K562 (cell line): ENCODE data around the gene SLC25A36. TPM values are rescaled to one million over a fixed set of nuclear protein-coding genes. Genes with fewer than 3 reads are reported as not detected.

Experiments used
- ATAC-seq: fragments of 200-7000 bp; cut with Tn5 transposase; 3 replicates; pipeline ENCODE4 v1.9.1; 2020; ENCODE audit warnings: moderate library complexity
- BruUV-seq: library from RNA; stranded (reverse); fragments of 400-500 nt; replicated peaks from 2 replicates; lab custom pipeline; 2021; lab: Mats Ljungman, UMichigan
- CTCF ChIA-PET: fragments of 300-600 bp; formaldehyde crosslinking; extraction: SDS; loops from one replicate; lab custom pipeline; 2021; ENCODE audit warnings: low intra/inter-chr PET ratio; lab: Yijun Ruan, JAX
- POLR2A ChIA-PET: fragments of 300-600, 350-650 bp; sonication (Branson Sonifier 250); formaldehyde crosslinking; extraction: SDS; loops from one replicate; lab custom pipeline; 2021; ENCODE audit warnings: antibody characterized with exemption, inconsistent platforms; lab: Yijun Ruan, JAX
- DNase-seq, 4 experiments: peaks; one replicate each; pipeline versions ENCODE4 v3.0.0 to v3.0.0-alpha.2; 2011 to 2018; ENCODE audit warnings: low spot score in 3 of 4, mixed read lengths in 3 of 4; ENCODE audit errors: extremely low read depth in 1 of 4
- FAIRE-seq: peaks from 2 replicates; lab custom pipeline; 2011; peaks lifted over from hg19 to GRCh38; lab: Jason Lieb, UNC
- H2AFZ ChIP-seq: 2 replicates; pipeline ENCODE4 v1.6.0; 2011; ENCODE audit warnings: low read depth, low read length, control low read depth, inconsistent platforms
- H3K27ac ChIP-seq: fragments of 200-600 bp; 3 replicates; pipeline ENCODE4 v1.8.0; 2011; ENCODE audit warnings: low read depth, mild to moderate bottlenecking, control low read depth, inconsistent platforms, low read length, moderate library complexity, mixed read lengths; ENCODE audit errors: extremely low read depth
- H3K27me3 ChIP-seq, 2 experiments: fragments of 300-600 bp in 1 of 2; 2 replicates in 1 of 2; 3 replicates in 1 of 2; pipeline versions ENCODE4 v1.6.0 to v1.8.0; 2011; ENCODE audit warnings: inconsistent platforms in 2 of 2, low read length in 2 of 2, mild to moderate bottlenecking in 1 of 2, mixed read lengths in 1 of 2, moderate library complexity in 1 of 2; ENCODE audit not compliant: control insufficient read depth in 2 of 2, insufficient read depth in 2 of 2
- H3K36me3 ChIP-seq: fragments of 300-600 bp; 3 replicates; pipeline ENCODE4 v1.8.0; 2011; ENCODE audit warnings: mild to moderate bottlenecking, low read length, inconsistent platforms; ENCODE audit not compliant: control insufficient read depth, insufficient read depth
- H3K4me1 ChIP-seq, 2 experiments: fragments of 200-600 bp in 1 of 2; replicated peaks in 1 of 2; 2 replicates in 1 of 2; 3 replicates in 1 of 2; pipeline versions ENCODE4 v1.5.1 to v1.8.0; 2011; ENCODE audit warnings: inconsistent platforms in 2 of 2, low read length in 2 of 2, mild to moderate bottlenecking in 1 of 2, mixed read lengths in 1 of 2, moderate library complexity in 1 of 2; ENCODE audit not compliant: control insufficient read depth in 2 of 2, insufficient read depth in 2 of 2
- H3K4me2 ChIP-seq: 2 replicates; pipeline ENCODE4 v1.6.1; 2011; ENCODE audit warnings: low read length, control low read depth, inconsistent platforms, mixed read lengths; ENCODE audit not compliant: insufficient read depth
- H3K4me3 ChIP-seq: fragments of 200-600 bp; sonication (generic), shearing (Covaris generic); 2 replicates; pipeline ENCODE4 v1.5.1; 2016; ENCODE audit warnings: control low read depth, inconsistent platforms
- H3K79me2 ChIP-seq: fragments of 200-600 bp; 3 replicates; pipeline ENCODE4 v1.8.0; 2011; ENCODE audit warnings: low read length, inconsistent platforms; ENCODE audit not compliant: control insufficient read depth, insufficient read depth
- H3K9ac ChIP-seq, 2 experiments: 2 replicates each; pipeline versions ENCODE4 v1.6.0 to v1.6.1; 2011; ENCODE audit warnings: low read depth in 2 of 2, low read length in 2 of 2, control low read depth in 1 of 2, inconsistent platforms in 1 of 2, mild to moderate bottlenecking in 1 of 2, mixed read lengths in 1 of 2; ENCODE audit not compliant: insufficient read depth in 1 of 2
- H3K9me1 ChIP-seq: one replicate; pipeline ENCODE4 v1.6.0; 2011; ENCODE audit warnings: inconsistent platforms, mild to moderate bottlenecking, low read length, moderate library complexity; ENCODE audit not compliant: control insufficient read depth, insufficient read depth
- H3K9me3 ChIP-seq: replicated peaks from 2 replicates; pipeline ENCODE4 v1.5.1; 2011; ENCODE audit warnings: low read depth, low read length, inconsistent platforms; ENCODE audit not compliant: control insufficient read depth, insufficient read depth
- H4K20me1 ChIP-seq: replicated peaks from 2 replicates; pipeline ENCODE4 v1.6.1; 2011; ENCODE audit warnings: low read length, inconsistent platforms, mixed read lengths; ENCODE audit not compliant: control insufficient read depth, insufficient read depth
- BCOR ChIP-seq: fragments of 450-650 bp; IDR thresholded peaks from 2 replicates; pipeline ENCODE4 v1.6.1; 2016
- CBX3 ChIP-seq, 2 experiments: IDR thresholded peaks; 1 replicate in 1 of 2; 2 replicates in 1 of 2; pipeline ENCODE4 v1.6.1; 2012; ENCODE audit warnings: inconsistent platforms in 2 of 2, low read length in 2 of 2, borderline replicate concordance in 1 of 2, control low read depth in 1 of 2
- ELF4 ChIP-seq: fragments of 450-650 bp; formaldehyde crosslinking; IDR thresholded peaks from 2 replicates; pipeline ENCODE4 v1.4.0; 2022; ENCODE audit warnings: missing genetic modification characterization
- FOS ChIP-seq: IDR thresholded peaks from 3 replicates; pipeline ENCODE4 v1.6.1; 2011; ENCODE audit not compliant: insufficient read length; ENCODE audit errors: extremely low read depth
- FUS ChIP-seq: fragments of 200-400 bp; formaldehyde crosslinking; optimal IDR thresholded peaks from 2 replicates; pipeline ENCODE3; 2017; ENCODE audit warnings: low read depth, low read length
- ILK ChIP-seq: fragments of 450-650 bp; IDR thresholded peaks from 2 replicates; pipeline ENCODE4 v1.6.1; 2016; ENCODE audit warnings: missing genetic modification characterization, low read depth, mild to moderate bottlenecking, missing compliant biosample characterization, moderate library complexity, borderline replicate concordance
- NELFE ChIP-seq: IDR thresholded peaks from 2 replicates; pipeline ENCODE4 v1.6.1; 2011; ENCODE audit warnings: mild to moderate bottlenecking; ENCODE audit not compliant: insufficient read depth, insufficient read length
- PRMT5 ChIP-seq: sonication (generic); formaldehyde crosslinking; IDR thresholded peaks from 2 replicates; pipeline ENCODE4 v1.5.0; 2020; ENCODE audit warnings: missing genetic modification reagents
- SAFB2 ChIP-seq: fragments of 200-400 bp; formaldehyde crosslinking; IDR thresholded peaks from 2 replicates; pipeline ENCODE4 v1.6.1; 2018; ENCODE audit warnings: borderline replicate concordance, low read length, low read depth, moderate library complexity; ENCODE audit not compliant: severe bottlenecking
- STAG1 ChIP-seq: sonication (generic); formaldehyde crosslinking; IDR thresholded peaks from 2 replicates; pipeline ENCODE4 v1.5.0; 2020; ENCODE audit warnings: missing genetic modification reagents, borderline replicate concordance
- TGIF2 ChIP-seq: sonication (generic); formaldehyde crosslinking; IDR thresholded peaks from 2 replicates; pipeline ENCODE4 v1.8.1; 2022; ENCODE audit warnings: mild to moderate bottlenecking, missing genetic modification reagents, moderate library complexity
- USF2 ChIP-seq: sonication (generic); formaldehyde crosslinking; IDR thresholded peaks from 2 replicates; pipeline ENCODE4 v1.5.0; 2020; ENCODE audit warnings: missing genetic modification reagents
- ZNF165 ChIP-seq: fragments of 250-450 bp; sonication (Bioruptor Pico); IDR thresholded peaks from 2 replicates; pipeline ENCODE4 v1.4.0; 2020; ENCODE audit warnings: borderline replicate concordance
- ZNF609 ChIP-seq: sonication (generic); formaldehyde crosslinking; IDR thresholded peaks from 2 replicates; pipeline ENCODE4 v1.8.1; 2023; ENCODE audit warnings: missing genetic modification reagents, mild to moderate bottlenecking, borderline replicate concordance
- WGBS: fragments of 100-300 bp; shearing (Covaris generic); methylation state at CpG from one replicate; pipeline ENCODE4 v1.1.6; 2016; ENCODE audit warnings: low coverage, mixed read lengths; ENCODE audit not compliant: insufficient coverage; ENCODE audit errors: missing lambda C conversion rate; 5-methylcytosine and 5-hydroxymethylcytosine counted together
- in situ Hi-C: fragments of 300-500 bp; cut with MboI; formaldehyde crosslinking; loops from 4 replicates; pipeline ENCODE4 v1.15.0; 2018; ENCODE audit warnings: inconsistent platforms, mixed read lengths
- intact Hi-C: fragments of 100-400 bp; cut with micrococcal nuclease; formaldehyde crosslinking; loops from 2 replicates; pipeline ENCODE4 v1.14.2; 2022
- polyA plus RNA-seq, 8 experiments: library from polyadenylated mRNA; depleted of rRNA in 4 of 8; stranded (reverse) in 5 of 8; unstranded in 3 of 8; fragments of >200 nt; fragmentation: Nextera tagmentation in 2 of 8; fragmentation: Illumina TruSeq in 1 of 8; extraction: Ambion mirVana in 2 of 8; extraction: Trizol in 1 of 8; gene quantifications; 2 replicates each; pipeline versions ENCODE4 v1.2.1 to v1.2.3, GENCODE V29; 2011 to 2014; ENCODE audit warnings: inconsistent platforms in 1 of 8, missing spikeins in 1 of 8
- total RNA-seq, 7 experiments: library from RNA; depleted of rRNA in 6 of 7; stranded (reverse); fragments of >200 nt in 6 of 7; fragmentation: Illumina TruSeq in 2 of 7; extraction: Trizol in 2 of 7; gene quantifications; 2 replicates each; pipeline versions ENCODE4 v1.2.1 to v1.2.3, GENCODE V29; 2011 to 2021; ENCODE audit warnings: low replicate concordance in 1 of 7
- TF ChIP-seq, protein P1 (sequence below): fragments of 450-650 bp; IDR thresholded peaks from 2 replicates; pipeline ENCODE4 v1.6.1; 2016; ENCODE audit warnings: low read depth, mild to moderate bottlenecking, moderate library complexity
- TF ChIP-seq, protein P2 (sequence below): fragments of 450-650 bp; formaldehyde crosslinking; IDR thresholded peaks from 2 replicates; pipeline ENCODE4 v1.4.0; 2020; ENCODE audit warnings: mild to moderate bottlenecking, moderate library complexity

The SLC25A36 gene
- total and polyA plus RNA-seq, 9 of the 15 experiments (the other 6 are each of a cell fraction or from before 2014, with no cell fraction given), result 12.0 to 95.3 (median 43.3) TPM

GRCh38 chr3:140911822-140912221, 29.8 kb upstream of the SLC25A36 start:
- Histone ChIP-seq H3K9me3 (no peaks in the 10 kb centered on the region), H3K79me2 (no peaks in the 10 kb centered on the region), H3K36me3 (no peaks in the 10 kb centered on the region), H4K20me1 (no peaks in the 10 kb centered on the region), H3K9ac (no peak overlapping the region), H3K9me1 (no peaks in the 10 kb centered on the region), H3K4me3 (no peak overlapping the region), H2AFZ (no peak overlapping the region), H3K27me3 (peaks cover 0 to 8% of the 10 kb centered on the region in 2 experiments; a peak in 2 of 5 replicates), H3K4me1 (no peaks in the 10 kb centered on the region), H3K27ac (no peak overlapping the region), H3K4me2 (no peak overlapping the region)
- CTCF ChIA-PET, result no interaction called here
- POLR2A ChIA-PET, result no interaction called here
- intact Hi-C loops, result no loop called here
- ATAC-seq (no peak), DNase-seq (no peak), FAIRE-seq (no peak)
- 7% methylated on average over 2 of the region's 2 CpGs for WGBS
- no TSS peak for BruUV-seq
- in situ Hi-C loops, result loop anchor here (10.0 kb wide), 2 partner anchors 193 to 283 kb away; no protein-coding TSS in a partner anchor
- TF ChIP-seq, protein P1, sequence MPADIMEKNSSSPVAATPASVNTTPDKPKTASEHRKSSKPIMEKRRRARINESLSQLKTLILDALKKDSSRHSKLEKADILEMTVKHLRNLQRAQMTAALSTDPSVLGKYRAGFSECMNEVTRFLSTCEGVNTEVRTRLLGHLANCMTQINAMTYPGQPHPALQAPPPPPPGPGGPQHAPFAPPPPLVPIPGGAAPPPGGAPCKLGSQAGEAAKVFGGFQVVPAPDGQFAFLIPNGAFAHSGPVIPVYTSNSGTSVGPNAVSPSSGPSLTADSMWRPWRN, result no peak
- no peak for TF ChIP-seq ZNF609
- no peak for TF ChIP-seq ELF4 (CRISPR knock-in tag)
- no peak for TF ChIP-seq CBX3 (IDR thresholded peaks at IDR 0.05; ENCODE audit: borderline replicate concordance in 1 of 2, low read length in 2 of 2)
- no peak for TF ChIP-seq BCOR
- no peak for TF ChIP-seq FOS
- TF ChIP-seq PRMT5 (CRISPR knock-in tag), result no peak
- TF ChIP-seq STAG1, result no peak
- no peak for TF ChIP-seq FUS
- TF ChIP-seq ZNF165 (CRISPR knock-in tag), result no peak
- TF ChIP-seq SAFB2, result no peak
- TF ChIP-seq ILK (tag), result no peak
- no peak for TF ChIP-seq USF2 (CRISPR knock-in tag)
- TF ChIP-seq, protein P2, sequence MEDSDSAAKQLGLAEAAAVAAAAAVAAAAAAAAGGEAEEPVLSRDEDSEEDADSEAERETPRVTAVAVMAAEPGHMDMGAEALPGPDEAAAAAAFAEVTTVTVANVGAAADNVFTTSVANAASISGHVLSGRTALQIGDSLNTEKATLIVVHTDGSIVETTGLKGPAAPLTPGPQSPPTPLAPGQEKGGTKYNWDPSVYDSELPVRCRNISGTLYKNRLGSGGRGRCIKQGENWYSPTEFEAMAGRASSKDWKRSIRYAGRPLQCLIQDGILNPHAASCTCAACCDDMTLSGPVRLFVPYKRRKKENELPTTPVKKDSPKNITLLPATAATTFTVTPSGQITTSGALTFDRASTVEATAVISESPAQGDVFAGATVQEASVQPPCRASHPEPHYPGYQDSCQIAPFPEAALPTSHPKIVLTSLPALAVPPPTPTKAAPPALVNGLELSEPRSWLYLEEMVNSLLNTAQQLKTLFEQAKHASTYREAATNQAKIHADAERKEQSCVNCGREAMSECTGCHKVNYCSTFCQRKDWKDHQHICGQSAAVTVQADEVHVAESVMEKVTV (CRISPR knock-in tag), result no peak
- TF ChIP-seq NELFE, result no peak
- TF ChIP-seq TGIF2 (CRISPR knock-in tag), result no peak
